Endothelial cell of umbilical vein (primary cell): Measurements from ENCODE around the gene RPF1. TPM values are rescaled to one million over a fixed set of nuclear protein-coding genes. Genes with fewer than 3 reads are reported as not detected.

Experiments
- BruUV-seq: library from RNA; stranded (reverse); fragments of 400-500 nt; replicated peaks from 2 replicates; lab custom pipeline; 2021; lab: Mats Ljungman, UMichigan
- CTCF ChIA-PET: fragments of 300-600, 350-600 bp; sonication (Branson Sonifier 250); formaldehyde crosslinking; loops from one replicate; lab custom pipeline; 2021; ENCODE audit warnings: antibody characterized with exemption, inconsistent platforms; lab: Charles Lee
- POLR2A ChIA-PET: fragments of 300-600, 350-600 bp; sonication (Branson Sonifier 250); formaldehyde crosslinking; loops from one replicate; lab custom pipeline; 2021; ENCODE audit warnings: antibody characterized with exemption, inconsistent platforms; lab: Charles Lee
- DNase-seq: peaks from one replicate; pipeline ENCODE4 v3.0.0-alpha.2; 2011; ENCODE audit warnings: low read depth, low spot score
- FAIRE-seq: peaks from 2 replicates; lab custom pipeline; 2011; peaks lifted over from hg19 to GRCh38; lab: Jason Lieb, UNC
- H2AFZ ChIP-seq: 2 replicates; pipeline ENCODE4 v1.6.0; 2012; ENCODE audit warnings: low read depth, low read length, control low read depth, inconsistent platforms
- H3K27ac ChIP-seq: 2 replicates; pipeline ENCODE4 v1.5.1; 2011; ENCODE audit warnings: low read depth, mild to moderate bottlenecking, control low read depth, low read length, moderate library complexity; ENCODE audit not compliant: insufficient read depth
- H3K27me3 ChIP-seq, 2 experiments: 2 replicates each; pipeline versions ENCODE4 v1.6.0 to v1.6.1; 2011; ENCODE audit warnings: low read length in 2 of 2, mixed read lengths in 1 of 2; ENCODE audit not compliant: control insufficient read depth in 2 of 2, insufficient read depth in 2 of 2
- H3K36me3 ChIP-seq, 2 experiments: 2 replicates in 1 of 2; 3 replicates in 1 of 2; pipeline ENCODE4 v1.5.1; 2011; ENCODE audit warnings: low read length in 2 of 2, mild to moderate bottlenecking in 1 of 2, moderate library complexity in 1 of 2; ENCODE audit not compliant: control insufficient read depth in 2 of 2, insufficient read depth in 2 of 2; ENCODE audit errors: extremely low read depth in 1 of 2
- H3K4me1 ChIP-seq: 3 replicates; pipeline ENCODE4 v1.5.1; 2011; ENCODE audit warnings: mild to moderate bottlenecking, low read length; ENCODE audit not compliant: control insufficient read depth, insufficient read depth; ENCODE audit errors: extremely low read depth
- H3K4me2 ChIP-seq: 2 replicates; pipeline ENCODE4 v1.6.1; 2011; ENCODE audit warnings: low read length, control low read depth, mixed read lengths; ENCODE audit not compliant: insufficient read depth
- H3K4me3 ChIP-seq, 3 experiments: fragments of 200-600 bp in 1 of 3; sonication (generic), shearing (Covaris generic) in 1 of 3; replicated peaks in 1 of 3; 2 replicates each; pipeline ENCODE4 v1.5.1; 2011 to 2016; ENCODE audit warnings: control low read depth in 3 of 3, low read length in 3 of 3, mild to moderate bottlenecking in 2 of 3, inconsistent platforms in 1 of 3, low read depth in 1 of 3, moderate library complexity in 1 of 3; ENCODE audit not compliant: insufficient read depth in 1 of 3
- H3K79me2 ChIP-seq: 2 replicates; pipeline ENCODE4 v1.6.0; 2012; ENCODE audit warnings: low read length, inconsistent platforms; ENCODE audit not compliant: control insufficient read depth, insufficient read depth
- H3K9ac ChIP-seq: replicated peaks from 2 replicates; pipeline ENCODE3; 2011; ENCODE audit warnings: low read length, control low read depth; ENCODE audit not compliant: insufficient read depth; ENCODE audit errors: extremely low read depth
- H3K9me1 ChIP-seq: replicated peaks from 3 replicates; pipeline ENCODE4 v1.6.0; 2011; ENCODE audit warnings: mild to moderate bottlenecking, low read length; ENCODE audit not compliant: control insufficient read depth, insufficient read depth; ENCODE audit errors: extremely low read depth
- H3K9me3 ChIP-seq: replicated peaks from 2 replicates; pipeline ENCODE4 v1.5.1; 2012; ENCODE audit warnings: low read length, inconsistent platforms; ENCODE audit not compliant: control insufficient read depth, insufficient read depth
- H4K20me1 ChIP-seq: replicated peaks from 2 replicates; pipeline ENCODE3; 2011; ENCODE audit warnings: mild to moderate bottlenecking, low read length; ENCODE audit not compliant: control insufficient read depth, insufficient read depth; ENCODE audit errors: extremely low read depth
- EZH2 ChIP-seq: IDR thresholded peaks from 2 replicates; pipeline ENCODE4 v1.6.1; 2012; ENCODE audit warnings: borderline replicate concordance, low read depth, mild to moderate bottlenecking, moderate library complexity, low read length, inconsistent platforms; ENCODE audit not compliant: severe bottlenecking
- FOS ChIP-seq: IDR thresholded peaks from 2 replicates; pipeline ENCODE4 v1.6.1; 2011; ENCODE audit warnings: mild to moderate bottlenecking, low read length, moderate library complexity, borderline replicate concordance; ENCODE audit not compliant: insufficient read depth
- GATA2 ChIP-seq: IDR thresholded peaks from 2 replicates; pipeline ENCODE4 v1.7.0; 2011; ENCODE audit warnings: low read depth, mild to moderate bottlenecking, moderate library complexity, mixed read lengths, low read length; ENCODE audit not compliant: insufficient read length, insufficient read depth
- JUN ChIP-seq: IDR thresholded peaks from 2 replicates; pipeline ENCODE4 v1.6.1; 2011; ENCODE audit warnings: borderline replicate concordance, low read depth; ENCODE audit not compliant: insufficient read length, insufficient read depth
- MYC ChIP-seq: IDR thresholded peaks from one replicate; pipeline ENCODE4 v1.6.1; 2011; ENCODE audit warnings: mild to moderate bottlenecking, low read depth, low read length
- POLR2A ChIP-seq: IDR thresholded peaks from 2 replicates; pipeline ENCODE4 v1.6.1; 2012; ENCODE audit warnings: low read depth, mild to moderate bottlenecking, control low read depth, low read length
- POLR2AphosphoS5 ChIP-seq: IDR thresholded peaks from 2 replicates; pipeline ENCODE4 v1.6.1; 2012; ENCODE audit warnings: low read depth, mild to moderate bottlenecking, control low read depth, low read length, moderate library complexity; ENCODE audit not compliant: insufficient read depth
- dilution Hi-C: fragments of 300-500 bp; cut with MboI; formaldehyde crosslinking; loops from one replicate; pipeline ENCODE4 v1.15.0; 2019; ENCODE audit warnings: low sequenced_read_pairs; ENCODE audit not compliant: extremely low pct_ligation_motif_present
- intact Hi-C: fragments of 100-400 bp; cut with micrococcal nuclease; formaldehyde crosslinking; loops from one replicate; pipeline ENCODE4 v1.10.0; 2022
- polyA plus RNA-seq, 4 experiments: library from polyadenylated mRNA; depleted of rRNA in 3 of 4; stranded (reverse) in 3 of 4; unstranded in 1 of 4; fragments of >200 nt; gene quantifications; 2 replicates each; pipeline versions ENCODE4 v1.2.1 to v1.2.3, GENCODE V29; 2011 to 2012; ENCODE audit warnings: missing spikeins in 1 of 4
- total RNA-seq: library from RNA; stranded (reverse); gene quantifications from 2 replicates; pipeline ENCODE4 v1.2.3, GENCODE V29; 2021
- TF ChIP-seq, protein P1 (sequence below), 2 donors: IDR thresholded peaks; 1 replicate in 1 of 2; 2 replicates in 1 of 2; pipeline ENCODE4 v1.5.1; 2011; ENCODE audit warnings: low read length in 2 of 2, mild to moderate bottlenecking in 2 of 2, moderate library complexity in 2 of 2, control low read depth in 1 of 2, inconsistent platforms in 1 of 2, low read depth in 1 of 2; ENCODE audit not compliant: insufficient read depth in 1 of 2; ENCODE audit errors: extremely low read depth in 1 of 2
- TF ChIP-seq, protein P2 (sequence below): IDR thresholded peaks from 2 replicates; pipeline ENCODE4 v1.6.1; 2011; ENCODE audit not compliant: insufficient read depth, insufficient read length

RPF1 gene
- total and polyA plus RNA-seq, 2 donors (not counting 3 experiments of a cell fraction or from before 2014, with no cell fraction given): 15.3 to 32.6 TPM

DNA sequence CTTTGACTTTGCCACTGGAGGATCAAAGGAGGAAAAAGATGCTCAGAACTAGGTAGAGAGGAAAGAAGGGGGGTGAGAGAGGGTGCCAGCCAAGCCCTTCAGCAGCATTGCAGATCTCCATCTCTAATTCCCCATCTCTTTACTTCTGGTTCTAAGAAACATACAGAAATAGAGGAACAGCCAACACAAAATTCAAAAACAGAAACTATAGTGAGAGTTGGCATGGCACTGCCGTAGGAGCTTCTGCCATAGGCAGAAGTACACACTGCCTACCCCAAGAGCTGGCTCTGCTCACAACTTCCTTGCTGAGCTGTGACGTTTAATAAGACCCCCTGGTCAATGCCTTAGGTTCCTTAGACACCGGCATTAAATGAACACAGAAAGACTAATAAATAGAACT, 26.6 kb upstream of the RPF1 start:
- Histone ChIP-seq H3K9ac (no peak overlapping the region), H3K36me3 (no peaks in the 10 kb centered on the region), H3K27me3 (peaks cover 18% of the 10 kb centered on the region in 2 experiments), H2AFZ (no peak overlapping the region), H3K79me2 (no peaks in the 10 kb centered on the region), H3K9me1 (no peaks in the 10 kb centered on the region), H4K20me1 (no peaks in the 10 kb centered on the region), H3K4me1 (no peaks in the 10 kb centered on the region), H3K27ac (no peak overlapping the region), H3K4me2 (no peak overlapping the region), H3K4me3 (no peak overlapping the region), H3K9me3 (no peaks in the 10 kb centered on the region)
- DNase-seq: no peak
- FAIRE-seq: no peak
- intact Hi-C loops (no loop called here), dilution Hi-C loops (no loop called here)
- no TSS peak for BruUV-seq
- no peak for TF ChIP-seq POLR2AphosphoS5
- no peak for TF ChIP-seq MYC
- TF ChIP-seq FOS: no peak
- no peak for TF ChIP-seq GATA2
- TF ChIP-seq EZH2: no peak
- ChIA-PET POLR2A (no interaction called here), CTCF (interaction anchor here (1.1 kb wide), 2 partner anchors 19 to 152 kb away, joined by 3 read pairs; no protein-coding TSS in a partner anchor)

DNA sequence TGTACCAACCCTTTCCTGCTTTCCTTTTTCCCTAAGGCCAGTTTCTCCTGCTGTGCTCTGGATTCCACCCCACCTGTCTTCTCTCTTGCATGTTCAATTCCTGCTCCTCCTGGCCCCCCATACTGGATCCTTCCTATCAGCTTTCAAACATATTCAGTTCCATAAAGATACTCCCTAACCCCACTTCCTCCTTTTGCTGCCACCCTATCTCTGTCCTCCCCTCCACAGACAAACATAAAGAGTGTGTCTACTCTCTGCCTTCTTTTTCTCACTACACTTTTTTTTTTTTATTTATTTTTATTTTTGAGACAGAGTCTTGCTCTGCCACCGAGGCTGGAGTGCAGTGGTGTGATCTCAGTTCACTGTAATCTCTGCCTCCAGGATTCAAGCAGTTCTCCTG, 16.9 kb upstream of the RPF1 start:
- Histone ChIP-seq H3K36me3 (no peaks in the 10 kb centered on the region), H3K9me3 (no peaks in the 10 kb centered on the region), H2AFZ (no peak overlapping the region), H3K79me2 (no peaks in the 10 kb centered on the region), H3K9ac (no peak overlapping the region), H3K4me2 (no peak overlapping the region), H3K9me1 (no peaks in the 10 kb centered on the region), H3K27ac (no peak overlapping the region), H4K20me1 (no peaks in the 10 kb centered on the region), H3K4me3 (no peak overlapping the region), H3K4me1 (no peaks in the 10 kb centered on the region), H3K27me3 (peaks cover 15 to 23% of the 10 kb centered on the region in 2 experiments)
- dilution Hi-C loops: no loop called here
- POLR2A ChIA-PET: no interaction called here
- FAIRE-seq (no peak), DNase-seq (no peak)
- intact Hi-C loops: no loop called here
- CTCF ChIA-PET: no interaction called here
- no peak for TF ChIP-seq EZH2
- no peak for TF ChIP-seq MYC
- TF ChIP-seq FOS: no peak
- TF ChIP-seq, protein P1, sequence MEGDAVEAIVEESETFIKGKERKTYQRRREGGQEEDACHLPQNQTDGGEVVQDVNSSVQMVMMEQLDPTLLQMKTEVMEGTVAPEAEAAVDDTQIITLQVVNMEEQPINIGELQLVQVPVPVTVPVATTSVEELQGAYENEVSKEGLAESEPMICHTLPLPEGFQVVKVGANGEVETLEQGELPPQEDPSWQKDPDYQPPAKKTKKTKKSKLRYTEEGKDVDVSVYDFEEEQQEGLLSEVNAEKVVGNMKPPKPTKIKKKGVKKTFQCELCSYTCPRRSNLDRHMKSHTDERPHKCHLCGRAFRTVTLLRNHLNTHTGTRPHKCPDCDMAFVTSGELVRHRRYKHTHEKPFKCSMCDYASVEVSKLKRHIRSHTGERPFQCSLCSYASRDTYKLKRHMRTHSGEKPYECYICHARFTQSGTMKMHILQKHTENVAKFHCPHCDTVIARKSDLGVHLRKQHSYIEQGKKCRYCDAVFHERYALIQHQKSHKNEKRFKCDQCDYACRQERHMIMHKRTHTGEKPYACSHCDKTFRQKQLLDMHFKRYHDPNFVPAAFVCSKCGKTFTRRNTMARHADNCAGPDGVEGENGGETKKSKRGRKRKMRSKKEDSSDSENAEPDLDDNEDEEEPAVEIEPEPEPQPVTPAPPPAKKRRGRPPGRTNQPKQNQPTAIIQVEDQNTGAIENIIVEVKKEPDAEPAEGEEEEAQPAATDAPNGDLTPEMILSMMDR (IDR thresholded peaks at IDR 0.05; ENCODE audit: extremely low read depth in 1 of 2, insufficient read depth in 1 of 2, low read depth in 1 of 2, low read length in 2 of 2): no peak
- TF ChIP-seq, protein P2, sequence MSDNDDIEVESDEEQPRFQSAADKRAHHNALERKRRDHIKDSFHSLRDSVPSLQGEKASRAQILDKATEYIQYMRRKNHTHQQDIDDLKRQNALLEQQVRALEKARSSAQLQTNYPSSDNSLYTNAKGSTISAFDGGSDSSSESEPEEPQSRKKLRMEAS: no peak
- no peak for TF ChIP-seq GATA2
- TF ChIP-seq POLR2A: no peak
- TF ChIP-seq POLR2AphosphoS5: no peak
- no peak for TF ChIP-seq JUN
- BruUV-seq: no TSS peak
